ENCODE measurements around the gene PDCD7.
"Not testable (repeated sequence)": the region's sequence is repeated elsewhere in the genome, so short reads cannot be mapped to it uniquely, and the experiment has no call there.

PDCD7 gene, protein sequence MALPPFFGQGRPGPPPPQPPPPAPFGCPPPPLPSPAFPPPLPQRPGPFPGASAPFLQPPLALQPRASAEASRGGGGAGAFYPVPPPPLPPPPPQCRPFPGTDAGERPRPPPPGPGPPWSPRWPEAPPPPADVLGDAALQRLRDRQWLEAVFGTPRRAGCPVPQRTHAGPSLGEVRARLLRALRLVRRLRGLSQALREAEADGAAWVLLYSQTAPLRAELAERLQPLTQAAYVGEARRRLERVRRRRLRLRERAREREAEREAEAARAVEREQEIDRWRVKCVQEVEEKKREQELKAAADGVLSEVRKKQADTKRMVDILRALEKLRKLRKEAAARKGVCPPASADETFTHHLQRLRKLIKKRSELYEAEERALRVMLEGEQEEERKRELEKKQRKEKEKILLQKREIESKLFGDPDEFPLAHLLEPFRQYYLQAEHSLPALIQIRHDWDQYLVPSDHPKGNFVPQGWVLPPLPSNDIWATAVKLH

DNA sequence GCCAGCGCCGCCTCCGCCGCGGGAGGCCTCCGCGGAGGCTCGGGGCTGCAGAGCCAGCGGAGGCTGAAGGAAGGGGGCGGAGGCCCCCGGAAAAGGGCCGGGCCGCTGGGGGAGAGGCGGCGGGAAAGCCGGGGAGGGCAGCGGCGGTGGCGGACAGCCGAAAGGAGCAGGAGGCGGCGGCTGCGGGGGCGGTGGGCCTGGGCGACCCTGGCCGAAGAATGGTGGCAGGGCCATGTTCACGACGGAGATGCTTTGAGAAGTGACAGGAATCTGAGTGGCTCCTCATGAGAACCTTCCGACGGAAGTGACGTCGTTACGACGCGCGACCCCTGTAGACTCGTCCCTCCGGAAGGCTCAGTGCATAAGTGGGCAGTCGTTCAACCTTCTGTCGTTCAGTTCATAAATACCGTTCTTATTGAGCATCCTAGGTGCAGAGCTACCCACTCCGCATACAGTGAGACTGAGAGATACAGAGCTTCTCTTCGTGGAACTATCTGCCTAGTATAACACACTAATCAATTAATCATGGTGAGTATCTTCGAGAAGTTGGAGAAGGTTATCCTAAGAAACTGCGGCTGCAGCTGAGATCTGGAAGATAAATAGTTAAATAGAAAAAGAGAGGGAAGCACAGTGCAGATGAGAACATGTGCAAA, at the start of gene PDCD7:
Gene PDCD7 (minus strand): TSS at position 261 of the 653 bp plus-strand sequence. CDS start 27 bp downstream, at position 234.
- peak; percentile 76 for DNase-seq

DNA sequence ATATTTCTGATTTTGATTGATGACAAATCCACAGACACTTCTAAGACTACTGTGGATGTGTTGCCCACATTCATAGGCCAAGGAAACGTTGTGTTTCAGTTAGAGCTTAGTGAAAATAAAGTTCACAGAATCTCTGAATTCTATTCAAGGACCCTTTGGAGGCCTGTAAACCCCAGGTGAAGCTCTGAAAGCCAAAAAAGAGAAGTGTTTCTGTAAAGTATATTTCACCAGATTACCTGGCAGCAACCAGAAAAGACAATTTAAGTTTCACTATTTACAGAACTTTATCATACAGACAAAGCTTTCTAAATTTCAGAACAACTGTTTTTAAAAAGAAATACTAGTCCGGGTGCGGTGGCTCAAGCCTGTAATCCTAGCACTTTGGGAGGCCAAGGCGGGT, 48.9 kb upstream of the PDCD7 start:
- no peak for DNase-seq

DNA sequence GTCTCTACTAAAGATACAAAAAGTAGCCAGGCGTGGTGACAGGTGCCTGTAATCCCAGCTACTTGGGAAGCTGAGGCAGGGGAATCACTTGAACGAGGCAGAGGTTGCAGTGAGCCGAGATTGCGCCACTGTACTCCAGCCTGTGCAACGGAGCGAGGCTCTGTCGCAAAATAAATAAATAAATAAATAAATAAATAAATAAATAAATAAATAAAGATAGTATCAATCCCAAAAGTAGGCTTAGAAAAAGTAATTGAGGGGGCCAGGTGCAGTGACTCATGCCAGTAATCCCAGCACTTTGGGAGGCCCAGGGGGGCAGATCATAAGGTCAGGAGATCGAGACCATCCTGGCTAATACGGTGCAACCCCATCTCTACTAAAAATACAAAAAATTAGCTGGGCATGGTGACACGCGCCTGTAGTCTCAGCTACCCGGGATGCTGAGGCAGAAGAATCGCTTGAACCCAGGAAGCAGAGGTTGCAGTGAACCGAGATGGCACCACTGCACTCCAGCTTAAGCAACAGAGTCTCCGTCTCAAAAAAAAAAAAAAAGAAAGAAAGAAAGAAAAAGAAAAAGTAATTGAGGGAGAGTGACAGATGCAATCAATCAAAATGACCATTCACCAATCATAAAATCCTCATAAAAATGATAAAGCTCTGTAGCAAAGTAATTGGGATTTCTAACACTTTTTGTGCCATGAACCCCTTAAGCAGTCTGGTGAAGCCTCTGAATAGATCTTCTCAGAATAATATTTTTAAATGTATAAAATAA, 48.2 kb upstream of the PDCD7 start:
- DNase-seq = not testable (repeated sequence)

DNA sequence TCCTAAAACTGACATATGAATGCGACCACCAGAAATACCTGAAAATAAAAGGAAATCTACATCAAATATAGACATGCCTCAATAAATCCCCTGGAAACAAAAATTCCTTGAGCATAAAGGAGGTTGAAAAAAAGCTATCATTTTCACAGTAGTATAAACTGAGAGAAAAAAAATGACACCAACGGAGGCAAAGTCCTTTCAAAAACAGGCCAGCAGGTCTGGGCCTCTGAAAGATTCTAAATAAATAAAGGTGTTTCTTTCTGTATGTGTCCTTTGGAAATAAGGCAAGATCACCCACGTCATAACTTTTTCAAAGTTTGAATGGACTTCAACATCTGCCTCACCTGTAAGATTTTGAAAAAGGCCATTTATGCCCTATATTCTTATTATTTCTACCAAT, 46.6 kb upstream of the PDCD7 start:
- no peak for DNase-seq

DNA sequence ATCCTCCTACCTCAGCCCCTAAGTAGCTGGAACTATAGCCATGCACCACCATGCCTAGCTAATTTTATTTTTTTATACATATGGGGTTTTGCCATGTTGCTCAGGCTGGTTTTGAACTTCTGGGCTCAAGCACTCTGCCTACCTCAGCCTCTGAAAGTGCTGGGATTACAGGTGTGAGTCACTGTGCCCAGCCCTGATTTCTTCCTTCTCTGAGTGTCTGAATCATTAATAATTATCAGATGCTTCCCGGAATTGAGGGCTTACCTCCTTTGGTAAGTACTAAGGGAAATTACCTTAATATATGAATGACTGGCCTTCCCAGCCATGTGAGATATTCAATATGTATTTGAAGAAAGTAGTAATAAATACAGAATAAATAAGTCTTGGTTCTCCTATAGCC, 44.3 kb upstream of the PDCD7 start:
- DNase-seq = no peak

DNA sequence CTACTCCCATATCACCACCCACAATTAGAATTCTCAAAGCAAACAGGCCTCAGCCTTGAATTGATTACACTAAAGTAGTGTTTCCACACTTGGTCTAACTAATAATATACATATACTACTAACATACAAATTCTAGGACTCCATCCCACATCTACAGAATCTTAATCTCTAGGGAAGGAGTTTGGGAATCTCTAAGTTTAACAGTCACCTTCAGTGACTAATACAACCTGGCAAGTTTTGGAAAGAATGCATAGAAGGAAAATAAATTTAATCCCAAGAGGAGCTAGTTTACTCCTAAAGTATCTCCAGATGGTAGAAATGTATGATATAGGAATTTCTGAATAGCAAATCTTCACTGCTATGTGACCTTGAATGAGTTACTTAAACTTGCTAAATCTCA, 42.4 kb upstream of the PDCD7 start:
- no peak for DNase-seq

DNA sequence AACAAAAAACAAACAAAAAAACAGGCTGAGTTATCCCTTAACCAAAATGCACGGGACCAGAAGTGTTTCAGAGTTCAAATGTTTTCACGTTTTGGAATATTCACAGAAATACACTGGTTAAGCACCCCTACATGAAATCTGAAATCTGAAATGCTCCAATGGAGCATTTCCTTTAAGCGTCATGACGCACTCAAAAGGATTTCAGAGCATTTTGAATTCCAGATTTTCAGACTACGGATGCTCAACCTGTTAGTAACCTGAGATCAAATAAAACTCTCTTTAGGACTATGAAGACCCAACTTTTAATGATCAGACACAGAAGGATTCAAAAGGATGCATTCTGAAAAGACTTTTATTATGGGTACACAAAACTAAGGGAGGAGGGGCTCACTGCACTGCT, 41.9 kb upstream of the PDCD7 start:
- no peak for DNase-seq

DNA sequence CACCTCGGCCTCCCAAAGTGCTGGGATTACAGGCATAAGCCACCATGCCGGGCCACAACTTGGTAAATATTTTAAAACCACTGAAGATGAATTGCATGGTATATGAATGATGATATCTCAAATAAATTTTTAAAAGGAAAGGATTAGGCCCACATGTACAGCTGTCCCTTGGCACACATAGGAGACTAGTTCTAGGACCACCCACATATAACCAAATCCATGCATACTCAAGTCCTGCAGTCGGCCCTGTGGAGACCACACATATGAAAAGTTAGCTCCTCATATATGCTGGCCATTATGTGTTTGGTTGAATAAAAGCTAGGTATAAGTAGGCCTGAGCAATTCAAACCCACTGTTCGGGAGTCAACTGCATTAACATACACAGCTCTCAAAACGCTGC, 40.9 kb upstream of the PDCD7 start:
- DNase-seq = no peak

DNA sequence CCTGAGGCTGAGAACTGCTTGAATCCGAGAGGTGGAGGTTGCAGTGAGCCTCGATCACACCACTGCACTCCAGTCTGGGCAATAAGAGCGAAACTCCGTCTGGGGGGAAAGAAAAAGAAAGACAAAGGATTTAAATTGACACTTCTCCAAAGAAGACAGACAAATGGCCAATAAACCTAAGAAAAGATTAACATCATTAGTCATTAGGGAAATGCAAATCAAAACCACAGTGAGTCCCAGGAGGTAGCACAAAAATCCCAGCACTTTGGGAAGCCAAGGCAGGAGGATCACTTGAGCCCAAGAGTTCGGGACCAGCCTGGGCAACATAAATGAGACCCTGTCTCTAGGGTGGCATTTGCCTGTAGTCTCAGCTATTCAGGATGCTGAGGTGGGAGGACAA, 38.9 kb upstream of the PDCD7 start:
- DNase-seq = no peak

DNA sequence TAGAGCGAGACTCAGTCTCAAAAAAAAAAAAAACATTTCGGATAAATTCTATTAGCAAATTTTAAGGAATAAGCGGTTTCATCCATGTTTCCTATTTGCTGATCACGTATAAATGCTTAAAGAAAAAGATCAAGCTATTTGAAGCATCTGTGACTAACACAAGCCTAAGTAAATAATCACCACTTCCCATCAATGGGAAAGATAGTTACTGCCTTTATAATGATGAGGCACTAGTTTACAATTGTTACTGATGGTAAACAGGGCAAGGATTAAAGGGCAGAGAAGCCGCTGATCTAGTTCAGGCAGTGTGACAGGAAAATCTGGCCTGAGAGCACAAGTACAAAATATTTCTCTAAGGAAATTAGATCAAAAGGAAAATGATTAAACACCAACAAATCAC, 37.8 kb upstream of the PDCD7 start:
- no peak for DNase-seq

DNA sequence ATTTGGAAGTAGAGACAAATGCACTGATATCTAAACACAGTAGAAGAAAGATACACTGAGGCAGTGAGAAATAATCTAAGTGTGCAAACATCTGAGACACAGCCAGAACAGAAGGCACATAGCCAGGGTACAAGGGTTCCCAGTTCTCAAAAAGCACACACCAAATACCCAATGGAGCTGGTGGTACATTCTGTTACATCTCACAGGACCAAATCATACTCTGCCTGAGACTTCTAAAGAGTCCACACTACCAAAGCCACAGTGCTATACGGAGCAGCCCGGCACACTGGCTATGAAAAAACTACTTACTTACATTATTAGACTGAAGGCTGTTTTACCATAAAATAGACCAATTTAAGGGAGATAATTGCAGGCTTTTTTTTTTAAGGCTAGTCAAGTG, 32.3 kb upstream of the PDCD7 start:
- DNase-seq = no peak

DNA sequence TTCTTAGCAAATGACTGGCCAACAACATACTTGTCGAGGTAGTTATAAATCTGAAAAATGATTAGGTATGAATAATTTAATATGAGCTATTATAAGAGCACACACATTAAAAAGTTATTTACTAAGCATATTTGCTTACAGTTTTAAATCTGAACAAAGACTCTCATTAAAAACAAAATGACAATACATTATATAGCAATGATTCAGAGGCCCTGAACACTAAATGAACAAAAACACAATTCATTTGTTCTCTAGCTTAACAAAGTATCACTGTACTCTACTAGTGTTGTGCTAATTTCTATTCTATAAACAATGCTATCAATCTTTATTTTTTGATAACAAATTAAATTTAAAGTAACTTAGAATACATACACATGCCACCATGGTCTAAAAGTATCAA, 30.5 kb upstream of the PDCD7 start:
- DNase-seq = no peak

DNA sequence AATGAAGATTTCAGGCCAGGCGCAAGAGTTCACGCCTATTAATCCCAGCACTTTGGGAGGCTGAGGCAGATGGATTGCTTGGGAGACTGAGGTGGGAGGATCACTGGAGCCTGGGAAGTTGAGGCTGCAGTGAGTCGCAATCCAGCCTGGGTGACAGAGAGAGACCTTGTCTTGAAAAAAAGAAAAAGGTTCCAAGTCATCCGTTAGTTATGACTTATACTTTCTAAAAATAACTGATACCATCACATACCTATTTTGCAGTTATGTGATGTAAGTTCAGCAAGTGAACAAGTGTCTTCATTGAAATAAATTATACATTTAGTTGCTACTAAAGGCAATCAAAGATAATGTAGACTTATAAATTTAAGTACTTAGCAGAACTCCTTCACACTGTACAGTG, 29.4 kb upstream of the PDCD7 start:
- no peak for DNase-seq

DNA sequence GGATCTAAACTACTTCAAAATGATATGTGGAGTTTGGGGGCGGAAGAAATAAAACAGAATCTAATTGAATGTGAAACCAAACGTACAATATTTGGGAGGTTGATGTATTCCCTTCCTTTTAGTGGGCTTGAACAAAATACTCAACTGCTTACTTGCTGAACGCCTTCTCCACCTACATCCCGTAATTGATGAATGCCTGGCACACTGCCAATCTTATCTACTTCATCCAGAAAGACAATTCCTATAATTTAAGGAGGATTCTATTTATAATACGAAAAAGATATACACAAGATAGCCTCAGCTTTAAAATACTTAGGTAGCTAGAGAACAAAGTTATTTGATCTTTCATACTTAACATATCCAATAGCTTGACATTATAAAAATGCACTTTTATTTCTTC, 23.1 kb upstream of the PDCD7 start:
- no peak for DNase-seq

DNA sequence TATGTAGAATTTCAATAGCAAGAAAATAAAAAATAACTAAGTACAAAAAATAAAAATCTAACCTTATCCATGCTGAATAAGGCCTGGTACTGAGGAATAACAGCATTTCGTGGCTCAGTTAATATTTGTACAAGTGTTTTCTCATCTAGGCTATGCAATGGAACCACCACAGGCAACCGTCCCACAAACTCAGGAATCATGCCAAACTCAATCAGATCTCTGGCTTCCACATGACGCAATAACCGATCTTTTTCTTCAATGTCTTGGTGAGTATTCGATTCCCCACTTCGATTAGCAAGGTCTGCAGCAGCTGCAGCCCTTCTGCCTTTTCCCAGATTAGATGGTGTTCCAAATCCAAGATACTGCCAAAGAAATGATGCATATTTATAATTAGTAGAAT, 21.1 kb upstream of the PDCD7 start:
- no peak for DNase-seq

DNA sequence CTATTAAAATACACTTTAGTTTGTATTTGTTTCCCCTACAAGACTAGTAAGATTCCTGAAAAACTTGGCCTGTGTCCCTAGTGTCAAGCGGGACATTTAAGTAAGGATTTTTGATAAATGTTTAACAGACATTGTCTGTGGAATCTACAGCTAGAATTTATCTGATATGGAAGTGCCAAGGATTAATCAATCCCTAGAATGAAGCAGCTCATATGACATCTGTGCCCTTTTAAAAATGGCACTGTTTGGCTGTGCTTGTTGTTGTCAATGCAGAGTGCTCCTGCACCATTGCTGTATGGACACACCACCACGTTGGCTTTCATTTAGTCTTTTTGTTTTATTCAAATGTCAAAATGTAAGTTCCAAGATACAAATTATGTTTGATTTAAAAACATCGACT, 14.3 kb upstream of the PDCD7 start:
- DNase-seq = no peak

DNA sequence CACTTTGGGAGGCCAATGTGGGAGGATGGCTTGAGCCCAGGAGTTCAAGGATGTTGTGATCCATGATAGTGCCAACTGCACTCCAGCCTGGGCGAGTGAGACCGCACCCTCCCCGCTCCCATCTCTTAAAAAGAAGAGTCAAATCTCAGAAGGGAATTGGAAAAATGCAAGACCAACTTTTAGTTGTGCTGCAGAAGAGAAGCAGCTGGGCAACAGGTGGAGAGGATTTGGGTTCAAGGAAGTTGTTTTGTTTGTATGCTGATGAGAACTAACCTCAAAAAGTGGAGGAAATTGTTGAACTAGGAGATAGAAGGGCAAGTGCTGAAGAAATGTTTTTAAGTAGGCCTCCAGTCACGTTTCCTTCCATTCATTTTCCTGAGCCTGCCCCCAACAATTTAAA, 12.8 kb upstream of the PDCD7 start:
- no peak for DNase-seq

DNA sequence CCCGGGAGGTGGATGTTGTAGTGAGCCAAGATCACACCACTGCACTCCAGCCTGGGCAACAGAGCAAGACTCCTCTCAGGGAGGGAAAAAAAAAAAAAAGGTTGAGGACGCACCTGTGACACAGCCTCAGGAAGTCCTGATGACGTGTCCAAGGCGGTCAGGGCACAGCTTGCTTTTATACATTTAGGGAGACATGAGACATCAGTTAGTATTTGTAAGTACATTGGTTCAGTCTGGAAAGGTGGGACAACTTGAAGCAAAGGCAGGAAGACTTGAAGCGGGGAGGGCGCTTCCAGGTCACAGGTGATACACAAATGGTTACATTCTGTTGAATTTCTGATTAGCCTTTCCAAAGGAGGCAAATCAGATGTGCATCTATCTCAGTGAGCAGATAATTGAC, 5.0 kb upstream of the PDCD7 start:
- not testable (repeated sequence) for DNase-seq

DNA sequence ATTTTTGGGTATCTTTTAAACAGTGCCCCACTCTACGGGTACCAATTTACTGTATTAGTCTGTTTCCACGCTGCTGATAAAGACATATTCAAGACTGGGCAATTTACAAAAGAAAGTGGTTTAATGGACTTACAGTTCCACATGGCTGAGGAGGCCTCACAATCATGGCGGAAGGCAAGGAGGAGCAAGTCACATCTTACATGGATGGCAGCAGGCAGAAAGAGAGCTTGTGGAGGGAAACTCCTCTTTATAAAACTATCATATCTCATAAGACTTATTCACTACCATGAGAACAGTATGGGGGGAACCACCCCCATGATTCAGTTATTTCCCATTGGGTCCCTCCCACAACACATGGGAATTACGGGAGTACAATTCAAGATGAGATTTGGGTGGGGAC, 4.3 kb upstream of the PDCD7 start:
- DNase-seq = not testable (repeated sequence)

DNA sequence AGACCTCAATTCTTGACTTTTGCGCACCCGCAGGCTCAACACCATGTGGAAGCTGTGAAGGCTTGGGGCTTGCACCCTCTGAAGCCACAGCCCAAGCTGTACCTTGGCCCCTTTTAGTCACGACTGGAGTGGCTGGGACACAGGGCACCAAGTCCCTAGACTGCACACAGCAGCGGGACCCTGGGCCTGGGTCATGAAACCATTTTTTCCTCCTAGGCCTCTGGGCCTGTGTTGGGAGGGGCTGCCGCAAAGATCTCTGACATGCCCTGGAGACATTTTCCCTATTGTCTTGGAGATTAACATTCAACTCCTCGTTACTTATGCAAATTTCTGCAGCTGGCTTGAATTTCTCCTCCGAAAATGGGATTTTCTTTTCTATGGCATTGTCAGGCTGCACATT, 3.5 kb upstream of the PDCD7 start:
- DNase-seq = not testable (repeated sequence)

DNA sequence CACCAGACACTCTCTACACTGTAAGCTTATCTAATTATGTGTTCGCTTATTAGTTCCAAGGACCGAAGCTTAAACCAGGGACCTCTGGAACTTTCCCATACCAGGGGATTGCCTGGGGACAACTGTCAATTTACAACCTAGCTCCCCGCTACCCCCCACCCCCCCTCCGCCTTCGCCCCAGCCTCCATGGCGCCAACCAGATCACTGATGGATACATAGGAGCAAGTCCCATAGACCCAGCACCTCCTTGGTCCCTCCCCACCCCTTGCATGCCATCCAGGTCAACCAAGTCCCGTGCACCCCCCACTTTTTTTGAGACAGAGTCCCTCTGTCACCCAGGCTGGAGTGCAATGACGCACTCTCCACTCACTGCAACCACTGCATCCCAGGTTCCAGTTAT, 930 bp upstream of the PDCD7 start:
- DNase-seq = no peak

DNA sequence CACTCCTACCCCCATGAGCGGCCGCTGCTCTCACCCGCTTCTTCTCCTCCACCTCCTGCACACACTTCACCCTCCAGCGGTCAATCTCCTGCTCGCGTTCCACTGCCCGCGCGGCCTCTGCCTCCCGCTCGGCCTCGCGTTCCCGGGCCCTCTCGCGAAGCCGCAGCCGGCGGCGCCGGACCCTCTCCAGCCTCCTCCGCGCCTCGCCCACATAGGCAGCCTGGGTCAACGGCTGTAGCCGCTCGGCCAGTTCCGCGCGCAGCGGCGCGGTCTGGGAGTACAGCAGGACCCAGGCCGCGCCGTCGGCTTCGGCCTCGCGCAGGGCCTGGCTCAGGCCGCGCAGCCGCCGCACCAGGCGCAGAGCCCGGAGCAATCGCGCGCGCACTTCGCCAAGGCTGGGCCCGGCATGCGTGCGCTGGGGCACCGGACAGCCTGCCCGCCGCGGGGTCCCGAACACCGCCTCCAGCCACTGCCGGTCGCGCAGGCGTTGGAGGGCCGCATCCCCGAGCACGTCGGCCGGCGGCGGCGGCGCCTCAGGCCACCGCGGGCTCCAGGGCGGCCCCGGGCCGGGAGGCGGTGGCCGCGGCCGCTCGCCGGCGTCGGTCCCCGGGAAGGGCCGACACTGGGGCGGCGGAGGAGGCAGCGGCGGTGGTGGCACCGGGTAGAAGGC, 595 bp downstream of the PDCD7 start:
- DNase-seq = no peak

DNA sequence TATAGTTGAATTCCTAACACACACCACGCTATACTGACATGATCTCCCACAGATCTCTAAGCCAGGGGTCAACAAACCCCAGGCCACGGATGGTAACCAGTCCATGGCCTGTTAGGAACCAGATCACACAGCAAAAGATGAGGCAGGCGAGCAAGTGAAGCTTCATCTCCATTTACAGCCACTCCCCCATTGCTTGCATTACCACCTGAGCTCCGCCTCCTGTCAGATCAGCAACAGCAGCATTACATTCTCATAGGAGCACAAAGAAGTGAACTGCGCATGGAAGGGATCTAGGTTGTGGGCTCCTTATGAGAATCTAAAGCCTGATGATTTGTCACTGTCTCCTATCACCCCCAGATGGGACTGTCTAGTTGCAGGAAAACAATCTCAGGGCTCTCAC, 2.7 kb downstream of the PDCD7 start:
- no peak for DNase-seq
